ENCODE results near the gene RIC8A. TPM values are rescaled to one million over a fixed set of nuclear protein-coding genes. Genes with fewer than 3 reads are reported as not detected.

The RIC8A gene
- total RNA-seq, 4 donors from 2014 or later = 76.8 to 137 (median 123) TPM

DNA sequence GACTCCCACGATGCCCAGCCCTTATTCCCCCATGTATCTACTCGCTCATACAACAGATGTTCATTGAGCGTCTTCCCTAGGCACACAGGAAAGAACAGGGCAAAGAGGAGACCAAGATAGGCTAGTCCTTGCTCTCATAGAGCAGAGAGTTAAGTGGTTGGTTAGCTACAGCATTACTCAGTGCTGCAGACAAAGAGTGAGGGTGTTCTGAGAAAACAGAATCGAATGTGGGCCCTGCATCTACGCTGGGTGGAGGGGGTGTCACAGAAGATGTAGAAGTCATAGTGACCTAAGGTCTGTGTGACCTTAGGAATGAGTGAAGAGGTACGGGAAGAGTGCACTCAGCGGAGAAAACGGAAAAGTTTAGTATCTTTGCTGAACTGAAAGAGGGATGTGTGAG lies 41.6 kb downstream of the RIC8A start:
- TF ChIP-seq POLR2A (IDR thresholded peaks at IDR 0.05; ENCODE audit: low read depth) (no peak), CTCF (IDR thresholded peaks at IDR 0.05) (no peak), EP300 (IDR thresholded peaks at IDR 0.05) (no peak), POLR2AphosphoS5 (IDR thresholded peaks at IDR 0.05) (no peak)
- Histone ChIP-seq H3K4me1 (no peaks in the 10 kb centered on the region), H3K4me3 (no peak overlapping the region), H3K36me3 (peaks cover 69 to 99% (median 96%) of the 10 kb centered on the region in 4 donors), H3K27me3 (no peaks in the 10 kb centered on the region), H3K27ac (replicated peaks in 1 of 4) (no peak overlapping the region), H3K9me3 (no peaks in the 10 kb centered on the region)
- 93% methylated on average over 8 of the region's 8 CpGs for WGBS
- DNase-seq (ENCODE audit: extremely low spot score) = no peak
- intact Hi-C loops (cut with DNase I) = no loop called here

- intact Hi-C loops (cut with DNase I) = loop anchor here (5.0 kb wide), 1 partner anchor 112 kb away; no protein-coding TSS in a partner anchor
- 85% methylated on average over 5 of the region's 5 CpGs for WGBS
- H3K36me3 ChIP-seq = peaks cover 57 to 87% (median 85%) of the 10 kb centered on the region in 4 donors
Measured at GRCh38 chr11:250274-250673, 42.8 kb downstream of the RIC8A start.

GRCh38 chr11:250740-251299 lies 43.3 kb downstream of the RIC8A start:
- WGBS = 81% methylated on average over 10 of the region's 10 CpGs
- Histone ChIP-seq H3K4me3 (no peak overlapping the region), H3K4me1 (no peaks in the 10 kb centered on the region), H3K36me3 (peaks cover 53 to 81% (median 80%) of the 10 kb centered on the region in 4 donors), H3K9me3 (no peaks in the 10 kb centered on the region), H3K27ac (replicated peaks in 1 of 4) (peak overlapping the region in 1 of 4 donors; percentile 11), H3K27me3 (no peaks in the 10 kb centered on the region)
- DNase-seq (ENCODE audit: extremely low spot score) = no peak
- peak in 1 of 2 donors; percentile 27 for TF ChIP-seq POLR2AphosphoS5 (IDR thresholded peaks at IDR 0.05)
- peak; percentile 56 to 64 (median 58) for TF ChIP-seq CTCF (IDR thresholded peaks at IDR 0.05)
- no peak for TF ChIP-seq EP300 (IDR thresholded peaks at IDR 0.05)
- intact Hi-C loops (cut with DNase I) = loop anchor here (5.0 kb wide), 1 partner anchor 111 kb away; no protein-coding TSS in a partner anchor

More at GRCh38 chr11:250274-250673, 42.8 kb downstream of the RIC8A start:
- Histone ChIP-seq H3K4me1 (no peaks in the 10 kb centered on the region), H3K4me3 (no peak overlapping the region), H3K27ac (replicated peaks in 1 of 4) (no peak overlapping the region), H3K9me3 (no peaks in the 10 kb centered on the region), H3K27me3 (no peaks in the 10 kb centered on the region)
- TF ChIP-seq POLR2A (IDR thresholded peaks at IDR 0.05; ENCODE audit: low read depth) (no peak), EP300 (IDR thresholded peaks at IDR 0.05) (no peak), POLR2AphosphoS5 (IDR thresholded peaks at IDR 0.05) (no peak), CTCF (IDR thresholded peaks at IDR 0.05) (no peak)
- DNase-seq (ENCODE audit: extremely low spot score) = no peak

DNA sequence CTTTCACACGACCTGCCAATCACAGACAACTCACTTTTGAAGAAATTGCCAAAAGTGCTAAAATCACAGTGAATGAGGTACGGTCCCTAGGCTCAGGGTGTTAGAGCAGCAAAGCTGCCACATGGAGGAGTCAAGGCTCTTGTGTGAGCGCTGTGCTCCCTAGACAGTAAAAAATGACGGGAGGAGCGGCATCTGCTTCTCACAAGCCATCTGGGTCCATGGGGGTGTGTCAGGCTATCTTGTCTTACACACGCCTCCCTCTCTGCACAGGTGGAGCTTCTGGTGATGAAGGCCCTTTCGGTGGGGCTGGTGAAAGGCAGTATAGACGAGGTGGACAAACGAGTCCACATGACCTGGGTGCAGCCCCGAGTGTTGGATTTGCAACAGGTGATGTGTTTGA lies 44.0 kb downstream of the RIC8A start:
- Histone ChIP-seq H3K36me3 (peaks cover 46 to 74% (median 73%) of the 10 kb centered on the region in 4 donors), H3K4me1 (no peaks in the 10 kb centered on the region), H3K9me3 (no peaks in the 10 kb centered on the region), H3K27me3 (no peaks in the 10 kb centered on the region), H3K4me3 (no peak overlapping the region), H3K27ac (replicated peaks in 1 of 4) (no peak overlapping the region)
- intact Hi-C loops (cut with DNase I) = loop anchor here (5.0 kb wide), 1 partner anchor 111 kb away; no protein-coding TSS in a partner anchor
- 73% methylated on average over 10 of the region's 10 CpGs for WGBS
- DNase-seq (ENCODE audit: extremely low spot score) = no peak
- TF ChIP-seq POLR2AphosphoS5 (IDR thresholded peaks at IDR 0.05) = no peak
- no peak for TF ChIP-seq POLR2A (IDR thresholded peaks at IDR 0.05; ENCODE audit: low read depth)
- TF ChIP-seq EP300 (IDR thresholded peaks at IDR 0.05) = no peak
- no peak for TF ChIP-seq CTCF (IDR thresholded peaks at IDR 0.05)
